ENCODE results near the gene AASDH.

AASDH gene

DNA sequence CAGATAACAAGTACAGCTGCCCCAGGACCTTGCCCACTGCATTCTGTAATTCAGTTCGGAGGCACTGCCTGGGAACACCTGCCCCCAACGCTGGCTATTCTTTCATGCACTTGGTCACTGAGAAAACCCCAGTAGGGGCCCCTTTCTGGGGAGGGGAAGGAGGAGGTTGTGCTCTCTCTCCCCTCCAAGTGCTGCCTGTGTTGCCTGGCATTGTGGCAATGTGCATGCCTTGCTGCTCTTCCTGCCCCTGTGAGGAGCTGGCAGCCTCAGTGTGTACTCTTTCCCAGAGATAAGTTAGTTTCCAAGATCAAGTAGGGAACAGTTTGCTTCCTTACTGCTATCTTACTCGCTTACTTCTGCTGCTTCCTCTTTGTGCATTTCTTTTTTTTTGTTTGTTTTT lies 90.8 kb downstream of the AASDH start:
- no peaks in the 10 kb centered on the region for H3K79me2 ChIP-seq
- H3K9me3 ChIP-seq (ENCODE audit: control insufficient read depth, low read length) = no peaks in the 10 kb centered on the region
- no peak overlapping the region for H3K4me3 ChIP-seq (ENCODE audit: low read depth, low read length)
- TF ChIP-seq, protein P1, sequence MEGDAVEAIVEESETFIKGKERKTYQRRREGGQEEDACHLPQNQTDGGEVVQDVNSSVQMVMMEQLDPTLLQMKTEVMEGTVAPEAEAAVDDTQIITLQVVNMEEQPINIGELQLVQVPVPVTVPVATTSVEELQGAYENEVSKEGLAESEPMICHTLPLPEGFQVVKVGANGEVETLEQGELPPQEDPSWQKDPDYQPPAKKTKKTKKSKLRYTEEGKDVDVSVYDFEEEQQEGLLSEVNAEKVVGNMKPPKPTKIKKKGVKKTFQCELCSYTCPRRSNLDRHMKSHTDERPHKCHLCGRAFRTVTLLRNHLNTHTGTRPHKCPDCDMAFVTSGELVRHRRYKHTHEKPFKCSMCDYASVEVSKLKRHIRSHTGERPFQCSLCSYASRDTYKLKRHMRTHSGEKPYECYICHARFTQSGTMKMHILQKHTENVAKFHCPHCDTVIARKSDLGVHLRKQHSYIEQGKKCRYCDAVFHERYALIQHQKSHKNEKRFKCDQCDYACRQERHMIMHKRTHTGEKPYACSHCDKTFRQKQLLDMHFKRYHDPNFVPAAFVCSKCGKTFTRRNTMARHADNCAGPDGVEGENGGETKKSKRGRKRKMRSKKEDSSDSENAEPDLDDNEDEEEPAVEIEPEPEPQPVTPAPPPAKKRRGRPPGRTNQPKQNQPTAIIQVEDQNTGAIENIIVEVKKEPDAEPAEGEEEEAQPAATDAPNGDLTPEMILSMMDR (IDR thresholded peaks at IDR 0.05) = no peak
- H3K36me3 ChIP-seq (ENCODE audit: control insufficient read depth, insufficient read depth, low read length) = no peaks in the 10 kb centered on the region
- no peaks in the 10 kb centered on the region for H3K27me3 ChIP-seq (ENCODE audit: control insufficient read depth, insufficient read depth, low read length)
- H3K4me1 ChIP-seq = peaks cover 3% of the 10 kb centered on the region
- H3K4me2 ChIP-seq (ENCODE audit: low read length) = no peak overlapping the region
- H2AFZ ChIP-seq = no peak overlapping the region
- H3K9ac ChIP-seq = no peak overlapping the region
- no peak overlapping the region for H3K27ac ChIP-seq

GRCh38 chr4:56293121-56293520 lies 94.2 kb downstream of the AASDH start:
- H3K4me2 ChIP-seq (ENCODE audit: low read length) = no peak overlapping the region
- no peak overlapping the region for H3K4me3 ChIP-seq (ENCODE audit: low read depth, low read length)
- TF ChIP-seq, protein P1 (IDR thresholded peaks at IDR 0.05) = no peak
- no peaks in the 10 kb centered on the region for H3K27me3 ChIP-seq (ENCODE audit: control insufficient read depth, insufficient read depth, low read length)
- no peaks in the 10 kb centered on the region for H3K79me2 ChIP-seq
- no peak overlapping the region for H2AFZ ChIP-seq
- H3K27ac ChIP-seq = no peak overlapping the region
- no peaks in the 10 kb centered on the region for H3K9me3 ChIP-seq (ENCODE audit: control insufficient read depth, low read length)
- peaks cover 11% of the 10 kb centered on the region for H3K4me1 ChIP-seq
- no peaks in the 10 kb centered on the region for H3K36me3 ChIP-seq (ENCODE audit: control insufficient read depth, insufficient read depth, low read length)
- H3K9ac ChIP-seq = no peak overlapping the region

- Histone ChIP-seq H3K27me3 (ENCODE audit: control insufficient read depth, insufficient read depth, low read length) (no peaks in the 10 kb centered on the region), H3K9me3 (ENCODE audit: control insufficient read depth, low read length) (no peaks in the 10 kb centered on the region), H3K79me2 (no peaks in the 10 kb centered on the region), H3K27ac (peak overlapping the region; percentile 90), H3K4me2 (ENCODE audit: low read length) (peak overlapping the region; percentile 80), H3K9ac (no peak overlapping the region), H3K36me3 (ENCODE audit: control insufficient read depth, insufficient read depth, low read length) (no peaks in the 10 kb centered on the region), H2AFZ (peak overlapping the region; percentile 44), H3K4me1 (peaks cover 8% of the 10 kb centered on the region), H3K4me3 (ENCODE audit: low read depth, low read length) (peak overlapping the region; percentile 26)
- TF ChIP-seq, protein P1 (IDR thresholded peaks at IDR 0.05) = no peak
These were observed 97.4 kb downstream of the AASDH start for GRCh38 chr4:56289934-56290333.

- Histone ChIP-seq H3K79me2 (no peaks in the 10 kb centered on the region), H3K4me3 (ENCODE audit: low read depth, low read length) (no peak overlapping the region), H3K9me3 (ENCODE audit: control insufficient read depth, low read length) (no peaks in the 10 kb centered on the region), H3K9ac (no peak overlapping the region), H2AFZ (no peak overlapping the region), H3K27me3 (ENCODE audit: control insufficient read depth, insufficient read depth, low read length) (no peaks in the 10 kb centered on the region), H3K27ac (no peak overlapping the region), H3K4me2 (ENCODE audit: low read length) (no peak overlapping the region), H3K36me3 (ENCODE audit: control insufficient read depth, insufficient read depth, low read length) (no peaks in the 10 kb centered on the region), H3K4me1 (peaks cover 8% of the 10 kb centered on the region)
- TF ChIP-seq, protein P1 (IDR thresholded peaks at IDR 0.05) = no peak
These were observed 98.6 kb downstream of the AASDH start for GRCh38 chr4:56288663-56289062.

Measured in parathyroid adenoma (tissue), 2 donors.